ENCODE data around the gene CCRL2.

- TF ChIP-seq CTCF (IDR thresholded peaks at IDR 0.05) (no peak), POLR2A (IDR thresholded peaks at IDR 0.05) (no peak)
These were observed 26.8 kb downstream of the CCRL2 start for GRCh38 chr3:46433841-46434240.
